GM06990 (cell line): Measurements from ENCODE around the gene WAS.

Experiments used
- DNase-seq: peaks from one replicate; pipeline ENCODE4 v3.0.0-alpha.2; 2011; ENCODE audit not compliant: insufficient read length; ENCODE audit errors: extremely low read depth
- H3K27me3 ChIP-seq: replicated peaks from 2 replicates; pipeline ENCODE4 v1.6.0; 2011; ENCODE audit warnings: low read length; ENCODE audit not compliant: control insufficient read depth, insufficient read depth
- H3K36me3 ChIP-seq: 2 replicates; pipeline ENCODE4 v1.5.1; 2011; ENCODE audit warnings: low read length; ENCODE audit not compliant: control insufficient read depth, insufficient read depth
- H3K4me3 ChIP-seq: replicated peaks from 2 replicates; pipeline ENCODE4 v1.5.1; 2011; ENCODE audit warnings: low read depth, mild to moderate bottlenecking, control low read depth, low read length
- CTCF ChIP-seq: IDR thresholded peaks from 2 replicates; pipeline ENCODE4 v1.5.1; 2011; ENCODE audit warnings: low read length, control low read depth, mild to moderate bottlenecking, inconsistent platforms; ENCODE audit not compliant: insufficient read depth, poor library complexity, severe bottlenecking

Gene WAS

GRCh38 chrX:48737940-48738339 lies 54.3 kb downstream of the WAS start:
- no peak for TF ChIP-seq CTCF
- Histone ChIP-seq H3K4me3 (peak overlapping the region; percentile 62), H3K36me3 (no peaks in the 10 kb centered on the region), H3K27me3 (no peaks in the 10 kb centered on the region)
- no peak for DNase-seq
